CD14-positive monocyte (primary cell): ENCODE data around the gene CAMTA1. TPM values are rescaled to one million over a fixed set of nuclear protein-coding genes. Genes with fewer than 3 reads are reported as not detected.

Experiments
- DNase-seq, 3 donors: peaks; one replicate each; pipeline ENCODE4 v3.0.0-alpha.2; 2011 to 2022
- H2AFZ ChIP-seq: 2 replicates; pipeline ENCODE4 v1.6.0; 2012; ENCODE audit warnings: mild to moderate bottlenecking, low read depth, low read length, inconsistent platforms; ENCODE audit not compliant: insufficient read depth, poor library complexity, severe bottlenecking
- H3K27ac ChIP-seq, 2 donors: 1 replicate in 1 of 2; 2 replicates in 1 of 2; pipeline ENCODE4 v1.5.1; 2012 to 2013; ENCODE audit warnings: low read length in 2 of 2, control low read depth in 1 of 2, inconsistent platforms in 1 of 2, low read depth in 1 of 2, mild to moderate bottlenecking in 1 of 2
- H3K27me3 ChIP-seq, 2 donors: one replicate each; pipeline versions ENCODE4 v1.6.0 to v1.6.1; 2011 to 2013; ENCODE audit warnings: low read length in 2 of 2; ENCODE audit not compliant: control insufficient read depth in 2 of 2, insufficient read depth in 2 of 2
- H3K36me3 ChIP-seq, 2 donors: replicated peaks in 1 of 2; 1 replicate in 1 of 2; 2 replicates in 1 of 2; pipeline versions ENCODE4 v1.5.1 to v1.6.1; 2012 to 2013; ENCODE audit warnings: low read length in 2 of 2, control low read depth in 1 of 2, inconsistent platforms in 1 of 2, mild to moderate bottlenecking in 1 of 2; ENCODE audit not compliant: insufficient read depth in 2 of 2, control insufficient read depth in 1 of 2
- H3K4me1 ChIP-seq, 2 donors: 1 replicate in 1 of 2; 2 replicates in 1 of 2; pipeline versions ENCODE4 v1.5.1 to v1.6.1; 2012 to 2013; ENCODE audit warnings: low read length in 2 of 2, control low read depth in 1 of 2, inconsistent platforms in 1 of 2, mild to moderate bottlenecking in 1 of 2, moderate library complexity in 1 of 2; ENCODE audit not compliant: insufficient read depth in 2 of 2, control insufficient read depth in 1 of 2
- H3K4me2 ChIP-seq: replicated peaks from 2 replicates; pipeline ENCODE3; 2012; ENCODE audit warnings: low read length, moderate library complexity, mild to moderate bottlenecking; ENCODE audit not compliant: poor library complexity, severe bottlenecking; ENCODE audit errors: extremely low read depth
- H3K4me3 ChIP-seq, 3 experiments: fragments of 200-600 bp in 1 of 3; sonication (generic) in 1 of 3; replicated peaks in 1 of 3; 1 replicate in 2 of 3; 2 replicates in 1 of 3; pipeline ENCODE4 v1.5.1; 2011 to 2013; ENCODE audit warnings: low read length in 3 of 3, mild to moderate bottlenecking in 3 of 3, control low read depth in 2 of 3, low read depth in 2 of 3, inconsistent platforms in 1 of 3, moderate library complexity in 1 of 3
- H3K79me2 ChIP-seq: 2 replicates; pipeline ENCODE4 v1.6.0; 2012; ENCODE audit warnings: mild to moderate bottlenecking, control low read depth, inconsistent platforms, low read length, moderate library complexity; ENCODE audit not compliant: insufficient read depth
- H3K9ac ChIP-seq: 2 replicates; pipeline ENCODE4 v1.6.0; 2017; ENCODE audit warnings: low read length, mild to moderate bottlenecking; ENCODE audit not compliant: insufficient read depth, poor library complexity, severe bottlenecking
- H3K9me3 ChIP-seq, 2 donors: replicated peaks in 1 of 2; 1 replicate in 1 of 2; 2 replicates in 1 of 2; pipeline versions ENCODE4 v1.5.1 to v1.6.1; 2012 to 2013; ENCODE audit warnings: low read length in 2 of 2, control low read depth in 1 of 2; ENCODE audit not compliant: control insufficient read depth in 1 of 2, insufficient read depth in 1 of 2
- H4K20me1 ChIP-seq: 2 replicates; pipeline ENCODE4 v1.6.0; 2012; ENCODE audit warnings: mild to moderate bottlenecking, low read length, control low read depth, moderate library complexity; ENCODE audit not compliant: insufficient read depth
- H3K27ac Mint-ChIP-seq, 7 donors: one replicate each; pipeline ENCODE4 v1.8.0; 2020; ENCODE audit warnings: mild to moderate bottlenecking in 7 of 7, mixed read lengths in 7 of 7, moderate library complexity in 6 of 7, inconsistent platforms in 2 of 7
- H3K27me3 Mint-ChIP-seq, 3 donors: one replicate each; pipeline ENCODE4 v1.8.0; 2021 to 2022; ENCODE audit warnings: low read depth in 3 of 3, mild to moderate bottlenecking in 3 of 3, mixed read lengths in 3 of 3, moderate library complexity in 3 of 3, inconsistent platforms in 1 of 3
- H3K36me3 Mint-ChIP-seq, 2 donors: one replicate each; pipeline ENCODE4 v1.8.0; 2020; ENCODE audit warnings: mixed read lengths in 2 of 2, inconsistent platforms in 1 of 2, mild to moderate bottlenecking in 1 of 2
- H3K4me1 Mint-ChIP-seq: one replicate; pipeline ENCODE4 v1.8.0; 2020; ENCODE audit warnings: mild to moderate bottlenecking, mixed read lengths
- H3K4me3 Mint-ChIP-seq, 2 donors: one replicate each; pipeline ENCODE4 v1.8.0; 2020; ENCODE audit warnings: mild to moderate bottlenecking in 2 of 2, mixed read lengths in 2 of 2, moderate library complexity in 1 of 2
- H3K9me3 Mint-ChIP-seq, 7 donors: one replicate each; pipeline ENCODE4 v1.8.0; 2020 to 2022; ENCODE audit warnings: mixed read lengths in 7 of 7, mild to moderate bottlenecking in 6 of 7, moderate library complexity in 6 of 7, inconsistent platforms in 2 of 7
- CTCF ChIP-seq: fragments of 200-600 bp; IDR thresholded peaks from one replicate; pipeline ENCODE4 v1.8.0; 2022; ENCODE audit warnings: antibody characterized with exemption, mild to moderate bottlenecking
- WGBS: methylation state at CpG from one replicate; pipeline ENCODE4 v1.1.5; 2013; ENCODE audit warnings: missing lambda C conversion rate; ENCODE audit not compliant: insufficient coverage; 5-methylcytosine and 5-hydroxymethylcytosine counted together
- intact Hi-C, 2 donors: fragments of 100-400 bp; cut with micrococcal nuclease; formaldehyde crosslinking; loops; one replicate each; pipeline versions ENCODE4 v1.15.0 to v1.15.1; 2023
- polyA plus RNA-seq, 3 donors: library from polyadenylated mRNA; depleted of rRNA in 1 of 3; unstranded in 2 of 3; stranded (reverse) in 1 of 3; fragments of 300-500 nt in 2 of 3; fragments of >200 nt in 1 of 3; fragmentation: Illumina TruSeq in 2 of 3; gene quantifications; 1 replicate in 2 of 3; 2 replicates in 1 of 3; pipeline ENCODE4 v1.2.3, GENCODE V29; 2012 to 2021

Gene CAMTA1
- polyA plus RNA-seq, 3 donors, result 52.0 to 89.6 (median 78.3) TPM

GRCh38 chr1:7493711-7494454, 708.6 kb downstream of the CAMTA1 start:
- Histone ChIP-seq H3K36me3 (no peaks in the 10 kb centered on the region), H4K20me1 (no peaks in the 10 kb centered on the region), H3K79me2 (no peaks in the 10 kb centered on the region), H3K27me3 (no peaks in the 10 kb centered on the region), H2AFZ (no peak overlapping the region), H3K4me2 (no peak overlapping the region), H3K4me3 (no peak overlapping the region), H3K9ac (no peak overlapping the region), H3K9me3 (peaks cover 3 to 7% of the 10 kb centered on the region in 2 donors), H3K27ac (no peak overlapping the region), H3K4me1 (no peaks in the 10 kb centered on the region)
- Mint-ChIP-seq H3K4me1 (no peaks in the 10 kb centered on the region), H3K36me3 (no peaks in the 10 kb centered on the region), H3K9me3 (peaks cover 0 to 8% (median 3%) of the 10 kb centered on the region in 7 donors), H3K4me3 (no peak overlapping the region), H3K27ac (no peak overlapping the region), H3K27me3 (peaks cover 0 to 4% (median 0%) of the 10 kb centered on the region in 3 donors)
- no peak for DNase-seq
- no peak for TF ChIP-seq CTCF
- 94% methylated on average over 16 of the region's 17 CpGs for WGBS
- intact Hi-C loops, result no loop called here

- Histone ChIP-seq H3K27ac (no peak overlapping the region), H3K4me2 (no peak overlapping the region), H3K79me2 (no peaks in the 10 kb centered on the region), H3K27me3 (no peaks in the 10 kb centered on the region), H3K9ac (no peak overlapping the region), H3K36me3 (no peaks in the 10 kb centered on the region), H3K4me3 (no peak overlapping the region), H3K9me3 (peaks cover 13 to 20% of the 10 kb centered on the region in 2 donors), H2AFZ (no peak overlapping the region), H4K20me1 (no peaks in the 10 kb centered on the region), H3K4me1 (no peaks in the 10 kb centered on the region)
- H3K27ac Mint-ChIP-seq, result no peak overlapping the region
- peaks cover 0 to 8% (median 3%) of the 10 kb centered on the region in 7 donors for H3K9me3 Mint-ChIP-seq
- H3K4me3 Mint-ChIP-seq, result no peak overlapping the region
- DNase-seq, result no peak
- no peak for TF ChIP-seq CTCF
- H3K4me1 Mint-ChIP-seq, result no peaks in the 10 kb centered on the region
- intact Hi-C loops, result no loop called here
- peaks cover 0 to 4% (median 0%) of the 10 kb centered on the region in 3 donors for H3K27me3 Mint-ChIP-seq
- no peaks in the 10 kb centered on the region for H3K36me3 Mint-ChIP-seq
- WGBS, result 71% methylated on average over 10 of the region's 11 CpGs
These were observed 710.7 kb downstream of the CAMTA1 start for GRCh38 chr1:7495962-7496361.
